ENCODE results near the gene XRRA1. TPM values are rescaled to one million over a fixed set of nuclear protein-coding genes. Genes with fewer than 3 reads are reported as not detected.
A peak's percentile ranks its signal among the peaks of the same experiment; 100 is the strongest.

XRRA1 gene
- total RNA-seq, 1 donor from 2014 or later = 10.8 TPM

DNA sequence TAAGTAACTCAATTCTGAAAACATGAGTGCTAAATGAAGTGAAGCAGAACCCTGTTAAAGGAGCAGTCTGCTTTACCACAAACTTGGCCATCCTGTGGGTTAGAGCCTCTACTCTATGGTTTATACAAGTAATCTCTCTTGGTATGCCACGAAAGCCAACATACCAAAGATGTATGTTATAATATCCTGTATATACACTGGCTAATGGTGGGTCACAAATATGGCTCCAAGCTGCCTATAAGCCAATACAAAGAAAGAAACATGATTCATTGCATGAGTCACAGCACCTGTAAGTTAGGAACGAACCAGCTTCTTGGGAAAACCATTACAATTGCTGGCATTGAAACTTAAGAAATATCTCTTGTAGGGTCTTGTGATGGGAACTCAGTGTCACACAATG is 16.1 kb downstream of the XRRA1 start:
- Mint-ChIP-seq H3K4me1 (ENCODE audit: low read depth) (no peaks in the 10 kb centered on the region), H3K9me3 (ENCODE audit: low read depth) (no peaks in the 10 kb centered on the region), H3K27ac (no peak overlapping the region), H3K36me3 (ENCODE audit: insufficient read depth) (peaks cover 7% of the 10 kb centered on the region), H3K27me3 (no peaks in the 10 kb centered on the region), H3K4me3 (ENCODE audit: low read depth) (no peak overlapping the region)
- no peak for DNase-seq (ENCODE audit: low spot score, unreplicated experiment)
- TF ChIP-seq, protein P1, sequence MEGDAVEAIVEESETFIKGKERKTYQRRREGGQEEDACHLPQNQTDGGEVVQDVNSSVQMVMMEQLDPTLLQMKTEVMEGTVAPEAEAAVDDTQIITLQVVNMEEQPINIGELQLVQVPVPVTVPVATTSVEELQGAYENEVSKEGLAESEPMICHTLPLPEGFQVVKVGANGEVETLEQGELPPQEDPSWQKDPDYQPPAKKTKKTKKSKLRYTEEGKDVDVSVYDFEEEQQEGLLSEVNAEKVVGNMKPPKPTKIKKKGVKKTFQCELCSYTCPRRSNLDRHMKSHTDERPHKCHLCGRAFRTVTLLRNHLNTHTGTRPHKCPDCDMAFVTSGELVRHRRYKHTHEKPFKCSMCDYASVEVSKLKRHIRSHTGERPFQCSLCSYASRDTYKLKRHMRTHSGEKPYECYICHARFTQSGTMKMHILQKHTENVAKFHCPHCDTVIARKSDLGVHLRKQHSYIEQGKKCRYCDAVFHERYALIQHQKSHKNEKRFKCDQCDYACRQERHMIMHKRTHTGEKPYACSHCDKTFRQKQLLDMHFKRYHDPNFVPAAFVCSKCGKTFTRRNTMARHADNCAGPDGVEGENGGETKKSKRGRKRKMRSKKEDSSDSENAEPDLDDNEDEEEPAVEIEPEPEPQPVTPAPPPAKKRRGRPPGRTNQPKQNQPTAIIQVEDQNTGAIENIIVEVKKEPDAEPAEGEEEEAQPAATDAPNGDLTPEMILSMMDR (IDR thresholded peaks at IDR 0.05; ENCODE audit: unreplicated experiment) = no peak

DNA sequence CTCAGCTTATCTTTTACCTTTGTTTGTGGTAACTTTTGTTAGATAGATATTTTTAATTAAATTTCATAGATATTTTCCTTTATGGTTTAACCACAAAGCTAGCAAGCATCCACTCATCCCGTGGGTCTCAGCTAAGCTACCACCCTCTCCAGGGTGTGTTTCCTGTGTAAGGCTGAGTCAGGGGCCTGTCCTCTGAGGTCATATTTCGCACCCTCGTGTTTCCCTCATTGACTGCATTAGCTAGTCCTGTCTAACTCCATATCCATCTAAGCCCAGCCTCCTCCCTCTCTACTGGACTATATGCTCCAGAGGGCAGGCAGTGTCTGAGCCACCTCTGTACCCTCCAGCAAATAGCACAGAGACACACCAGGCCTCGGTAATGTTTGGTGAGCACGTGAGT is 16.7 kb downstream of the XRRA1 start:
- Mint-ChIP-seq H3K9me3 (ENCODE audit: low read depth) (no peaks in the 10 kb centered on the region), H3K27me3 (no peaks in the 10 kb centered on the region), H3K4me3 (ENCODE audit: low read depth) (no peak overlapping the region), H3K4me1 (ENCODE audit: low read depth) (no peaks in the 10 kb centered on the region), H3K36me3 (ENCODE audit: insufficient read depth) (peaks cover 7% of the 10 kb centered on the region), H3K27ac (no peak overlapping the region)
- TF ChIP-seq, protein P1 (IDR thresholded peaks at IDR 0.05; ENCODE audit: unreplicated experiment) = no peak
- DNase-seq (ENCODE audit: low spot score, unreplicated experiment) = no peak

DNA sequence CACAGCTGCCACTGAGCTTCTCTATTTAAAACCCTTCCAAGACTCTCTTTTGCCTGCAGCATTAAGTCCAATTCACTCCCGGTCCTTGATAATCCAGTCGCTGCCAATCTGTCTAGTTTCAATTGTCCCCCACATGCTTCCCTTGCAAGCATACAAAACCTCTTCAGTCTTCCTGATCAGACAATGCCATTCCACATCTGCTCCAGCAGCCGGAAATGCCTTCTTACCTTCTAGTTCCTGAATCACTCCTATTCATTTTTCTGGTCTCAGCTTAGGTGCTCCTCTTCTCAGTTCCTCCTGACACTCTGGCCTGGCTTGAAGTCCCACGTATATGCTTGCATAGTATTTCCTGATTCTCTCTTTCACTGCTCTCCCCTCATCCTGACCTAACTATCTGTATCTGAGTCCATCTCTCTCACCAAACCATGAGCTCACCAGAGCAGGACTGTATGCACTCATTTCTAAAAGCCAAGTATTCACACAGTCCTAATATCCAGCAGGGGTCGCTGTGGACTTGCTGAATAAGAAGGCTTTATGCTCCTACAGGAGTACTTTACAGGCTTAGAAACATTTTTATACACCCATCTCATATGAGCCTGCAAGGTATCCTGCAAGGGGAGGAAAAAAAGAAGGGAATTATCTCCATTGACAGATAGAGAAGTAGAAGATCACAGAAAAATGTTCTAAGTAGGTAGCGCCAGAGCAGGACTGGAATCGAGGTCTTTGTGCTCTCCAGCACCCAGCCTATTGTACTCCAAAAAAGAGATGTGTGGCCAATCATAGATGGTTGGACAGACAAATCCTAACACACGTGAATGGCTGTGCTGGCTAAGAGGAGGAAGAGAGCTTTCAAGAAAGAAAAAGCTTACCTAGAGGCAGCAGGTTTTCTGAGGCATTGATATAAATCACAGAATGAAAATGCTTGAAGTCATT is 19.2 kb downstream of the XRRA1 start:
- H3K36me3 Mint-ChIP-seq (ENCODE audit: insufficient read depth) = peaks cover 2% of the 10 kb centered on the region
- H3K9me3 Mint-ChIP-seq (ENCODE audit: low read depth) = no peaks in the 10 kb centered on the region
- TF ChIP-seq, protein P1 (IDR thresholded peaks at IDR 0.05; ENCODE audit: unreplicated experiment) = peak; percentile 85
- H3K4me1 Mint-ChIP-seq (ENCODE audit: low read depth) = no peaks in the 10 kb centered on the region
- H3K4me3 Mint-ChIP-seq (ENCODE audit: low read depth) = no peak overlapping the region
- peak; percentile 44 for DNase-seq (ENCODE audit: low spot score, unreplicated experiment)
- no peak overlapping the region for H3K27ac Mint-ChIP-seq
- H3K27me3 Mint-ChIP-seq = no peaks in the 10 kb centered on the region

DNA sequence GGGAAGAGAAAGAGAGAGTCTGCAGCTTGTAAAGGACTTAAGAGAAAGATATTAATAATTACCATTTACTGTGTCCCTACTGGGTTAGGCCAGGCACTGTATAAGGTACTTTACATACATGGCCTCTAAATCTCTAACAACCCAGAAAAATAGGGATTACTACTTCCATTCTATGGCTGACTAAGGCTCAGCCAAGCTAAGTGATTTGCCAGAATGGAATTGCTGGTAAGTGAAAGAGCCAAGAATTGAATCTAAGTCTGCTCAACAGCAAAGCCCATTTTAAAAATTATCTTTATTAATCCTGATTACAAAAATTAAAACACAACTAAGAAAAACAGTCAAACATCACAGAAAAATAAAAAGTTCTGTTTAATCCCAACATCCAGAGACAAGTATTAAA is 21.4 kb downstream of the XRRA1 start:
- Mint-ChIP-seq H3K27me3 (no peaks in the 10 kb centered on the region), H3K27ac (no peak overlapping the region), H3K9me3 (ENCODE audit: low read depth) (no peaks in the 10 kb centered on the region), H3K36me3 (ENCODE audit: insufficient read depth) (no peaks in the 10 kb centered on the region), H3K4me3 (ENCODE audit: low read depth) (no peak overlapping the region), H3K4me1 (ENCODE audit: low read depth) (no peaks in the 10 kb centered on the region)
- no peak for DNase-seq (ENCODE audit: low spot score, unreplicated experiment)
- TF ChIP-seq, protein P1 (IDR thresholded peaks at IDR 0.05; ENCODE audit: unreplicated experiment) = no peak

DNA sequence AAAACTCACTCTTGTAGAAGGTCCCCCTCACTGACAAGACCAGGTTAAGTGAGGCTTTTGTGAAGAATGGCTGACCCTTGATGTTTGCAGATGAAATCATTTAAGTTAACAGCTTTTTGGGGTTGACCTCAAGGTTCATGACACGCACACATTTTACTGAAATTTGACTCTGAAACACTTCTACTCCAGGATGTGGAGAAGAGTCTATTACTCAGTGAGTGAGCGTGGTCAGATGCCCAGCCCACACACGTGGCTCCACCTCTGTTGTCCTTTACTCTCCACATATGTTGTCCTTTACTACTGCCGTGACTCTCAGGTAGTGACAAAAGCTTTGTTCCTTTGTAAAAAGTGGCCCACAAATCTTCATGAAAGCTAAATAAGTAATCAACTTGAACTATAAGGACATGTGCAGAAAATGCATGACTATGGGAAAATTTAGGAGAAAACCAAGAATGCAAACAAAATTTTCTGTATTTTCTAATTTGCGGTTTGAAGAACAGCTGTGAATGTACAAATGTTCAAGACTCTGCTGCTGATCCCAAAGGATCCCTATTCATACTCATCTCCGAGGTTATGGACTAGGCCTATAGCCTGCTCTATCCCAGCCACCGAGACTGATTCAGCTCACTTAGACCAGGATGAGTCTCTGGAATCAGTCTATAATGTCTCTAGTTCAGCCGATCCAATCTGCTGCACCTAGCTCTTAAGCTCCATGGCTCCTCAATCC is 22.4 kb downstream of the XRRA1 start:
- H3K4me1 Mint-ChIP-seq (ENCODE audit: low read depth) = no peaks in the 10 kb centered on the region

More for the DNA sequence above, 22.4 kb downstream of the XRRA1 start:
- H3K27me3 Mint-ChIP-seq = no peaks in the 10 kb centered on the region
- H3K9me3 Mint-ChIP-seq (ENCODE audit: low read depth) = no peaks in the 10 kb centered on the region
- H3K36me3 Mint-ChIP-seq (ENCODE audit: insufficient read depth) = no peaks in the 10 kb centered on the region
- TF ChIP-seq, protein P1 (IDR thresholded peaks at IDR 0.05; ENCODE audit: unreplicated experiment) = no peak
- H3K4me3 Mint-ChIP-seq (ENCODE audit: low read depth) = no peak overlapping the region
- DNase-seq (ENCODE audit: low spot score, unreplicated experiment) = no peak
- H3K27ac Mint-ChIP-seq = no peak overlapping the region

All from progenitor cell of endocrine pancreas (in vitro differentiated cells).